NCI-H748 (cell line): ENCODE results near the gene P2RX6.
"Not testable (repeated sequence)": the region's sequence is repeated elsewhere in the genome, so short reads cannot be mapped to it uniquely, and the experiment has no call there.

ENCODE experiments used
- DNase-seq: peaks from one replicate; lab custom pipeline; 2025; ENCODE audit not compliant: unreplicated experiment; lab: John Stamatoyannopoulos, UW

The P2RX6 gene

DNA sequence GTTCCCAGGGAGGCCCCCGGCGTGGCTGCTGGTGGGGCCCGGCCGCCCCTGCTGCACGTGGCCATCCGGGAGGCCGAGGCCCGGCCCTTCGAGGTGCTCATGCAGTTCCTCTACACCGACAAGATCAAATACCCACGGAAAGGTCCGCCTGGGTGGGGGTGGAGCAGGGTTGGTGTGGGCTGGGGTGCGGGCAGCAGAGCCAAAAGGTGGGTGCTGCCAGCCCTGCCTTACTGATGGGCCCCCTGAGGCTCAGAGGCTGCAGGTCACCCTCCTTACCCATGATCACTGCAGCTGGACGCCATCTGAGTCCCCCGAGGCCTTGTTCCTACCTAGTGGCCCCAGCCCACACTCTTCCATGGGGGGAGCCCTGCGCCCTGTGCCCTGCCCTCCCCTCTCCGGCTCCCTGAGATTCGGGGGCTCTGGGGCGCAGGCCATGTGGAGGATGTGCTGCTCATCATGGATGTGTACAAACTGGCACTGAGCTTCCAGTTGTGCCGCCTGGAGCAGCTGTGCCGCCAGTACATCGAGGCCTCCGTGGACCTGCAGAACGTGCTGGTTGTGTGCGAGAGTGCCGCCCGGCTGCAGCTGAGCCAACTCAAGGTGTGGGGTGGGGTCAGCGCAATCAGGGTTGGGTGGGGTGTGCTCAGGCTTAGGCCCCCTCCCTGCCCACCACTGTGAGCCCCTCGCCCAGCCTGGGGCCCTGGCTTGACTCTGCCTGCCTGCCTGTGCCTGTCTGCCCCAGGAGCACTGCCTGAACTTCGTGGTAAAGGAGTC, 20.6 kb upstream of the P2RX6 start:
- DNase-seq: no peak

DNA sequence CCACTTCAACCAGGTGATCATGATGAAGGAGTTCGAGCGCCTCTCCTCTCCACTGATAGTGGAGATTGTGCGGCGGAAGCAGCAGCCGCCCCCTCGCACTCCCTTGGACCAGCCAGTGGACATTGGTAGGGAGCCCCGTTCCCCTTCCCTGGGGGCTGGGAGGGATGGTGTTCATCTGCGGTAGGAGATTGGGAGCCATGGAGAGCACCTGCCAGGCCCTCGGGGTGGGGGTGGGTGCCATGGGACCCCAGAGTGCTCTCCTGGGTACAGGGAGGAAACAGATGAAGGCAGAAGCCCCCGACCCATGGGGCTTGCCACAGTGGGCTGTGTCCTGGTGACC, 20.1 kb upstream of the P2RX6 start:
- DNase-seq: no peak

DNA sequence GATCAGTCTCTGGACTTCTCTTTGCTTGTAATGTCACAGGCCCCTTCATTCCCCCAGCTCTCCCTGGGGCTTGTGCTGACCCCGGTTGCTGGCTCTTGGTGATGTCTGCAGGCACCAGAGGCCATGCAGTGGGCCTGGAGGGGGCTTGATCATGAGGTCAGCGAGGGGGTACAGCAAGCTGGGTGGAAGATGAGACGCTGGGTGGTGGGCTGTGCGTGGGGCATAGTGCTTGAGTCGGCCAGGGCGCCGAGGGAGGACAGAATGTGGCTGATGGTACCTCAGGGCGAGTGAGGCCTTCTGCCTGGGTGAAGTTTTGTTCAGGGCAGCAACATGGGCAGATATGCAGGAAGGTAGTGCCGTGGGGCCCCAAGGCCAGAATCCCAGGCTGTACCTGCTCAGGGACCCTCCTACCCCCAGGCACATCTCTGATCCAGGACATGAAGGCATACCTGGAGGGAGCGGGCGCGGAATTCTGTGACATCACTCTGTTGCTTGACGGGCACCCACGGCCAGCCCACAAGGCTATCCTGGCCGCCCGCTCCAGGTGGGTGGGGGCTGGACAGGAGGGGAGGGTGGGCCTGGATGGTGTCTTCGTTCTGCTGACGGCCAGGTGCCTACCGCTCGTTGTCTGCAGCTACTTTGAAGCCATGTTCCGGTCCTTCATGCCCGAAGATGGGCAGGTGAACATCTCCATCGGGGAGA, 19.5 kb upstream of the P2RX6 start:
- DNase-seq: no peak

DNA sequence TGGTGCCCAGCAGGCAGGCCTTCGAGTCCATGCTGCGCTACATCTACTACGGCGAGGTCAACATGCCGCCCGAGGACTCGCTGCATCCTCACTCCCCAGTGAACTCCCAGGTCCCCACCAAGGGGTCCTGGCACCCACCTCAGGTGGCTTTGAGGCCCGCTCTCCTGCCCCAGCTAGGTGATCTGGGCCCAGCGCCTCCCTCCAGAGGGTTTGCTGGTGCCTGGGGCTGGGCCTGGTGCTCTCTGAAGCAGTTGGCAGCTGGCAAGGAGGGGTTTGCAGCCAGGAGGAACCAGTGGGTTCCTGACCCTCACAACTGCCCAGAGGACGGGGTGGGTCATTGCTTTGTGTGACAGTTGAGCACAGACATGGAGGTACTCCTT, 18.9 kb upstream of the P2RX6 start:
- no peak for DNase-seq

DNA sequence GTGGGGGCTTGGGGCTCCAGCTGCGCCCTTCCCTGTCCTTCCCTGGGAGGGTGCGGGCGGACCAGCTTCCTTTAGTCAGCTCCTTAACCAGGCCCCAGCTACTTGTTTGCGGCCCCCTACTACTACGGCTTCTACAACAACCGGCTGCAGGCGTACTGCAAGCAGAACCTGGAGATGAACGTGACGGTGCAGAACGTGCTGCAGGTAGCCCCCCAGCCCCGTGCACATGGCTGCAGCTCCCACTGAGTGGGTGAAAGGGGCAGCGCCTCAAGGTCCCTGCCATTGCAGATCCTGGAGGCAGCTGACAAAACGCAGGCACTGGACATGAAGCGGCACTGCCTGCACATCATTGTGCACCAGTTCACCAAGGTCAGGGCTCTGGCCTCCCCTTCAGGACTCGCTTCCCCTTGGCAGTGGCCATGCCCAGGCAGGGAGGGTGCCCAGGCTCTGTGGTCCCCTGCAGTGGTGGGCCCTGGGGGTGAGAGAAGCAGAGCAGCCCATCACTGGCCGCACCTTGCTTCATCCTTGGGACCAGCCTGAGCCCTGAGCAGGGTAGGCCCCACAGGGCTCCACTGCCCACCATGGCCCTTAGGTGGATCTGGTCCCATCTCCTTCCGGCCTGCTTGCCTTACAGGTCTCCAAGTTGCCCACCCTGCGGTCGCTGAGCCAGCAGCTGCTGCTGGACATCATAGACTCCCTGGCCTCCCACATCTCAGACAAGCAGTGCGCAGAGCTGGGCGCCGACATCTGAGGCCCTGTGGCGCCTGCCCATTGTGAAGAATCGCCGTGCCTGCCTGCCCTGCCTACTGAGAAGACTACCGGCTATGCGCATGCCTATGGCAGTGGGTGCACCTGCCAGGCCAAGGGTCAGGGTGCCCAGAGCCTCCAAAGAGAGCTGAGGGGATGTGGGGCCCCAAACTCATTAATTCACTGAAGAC, 18.1 kb upstream of the P2RX6 start:
- DNase-seq: no peak

DNA sequence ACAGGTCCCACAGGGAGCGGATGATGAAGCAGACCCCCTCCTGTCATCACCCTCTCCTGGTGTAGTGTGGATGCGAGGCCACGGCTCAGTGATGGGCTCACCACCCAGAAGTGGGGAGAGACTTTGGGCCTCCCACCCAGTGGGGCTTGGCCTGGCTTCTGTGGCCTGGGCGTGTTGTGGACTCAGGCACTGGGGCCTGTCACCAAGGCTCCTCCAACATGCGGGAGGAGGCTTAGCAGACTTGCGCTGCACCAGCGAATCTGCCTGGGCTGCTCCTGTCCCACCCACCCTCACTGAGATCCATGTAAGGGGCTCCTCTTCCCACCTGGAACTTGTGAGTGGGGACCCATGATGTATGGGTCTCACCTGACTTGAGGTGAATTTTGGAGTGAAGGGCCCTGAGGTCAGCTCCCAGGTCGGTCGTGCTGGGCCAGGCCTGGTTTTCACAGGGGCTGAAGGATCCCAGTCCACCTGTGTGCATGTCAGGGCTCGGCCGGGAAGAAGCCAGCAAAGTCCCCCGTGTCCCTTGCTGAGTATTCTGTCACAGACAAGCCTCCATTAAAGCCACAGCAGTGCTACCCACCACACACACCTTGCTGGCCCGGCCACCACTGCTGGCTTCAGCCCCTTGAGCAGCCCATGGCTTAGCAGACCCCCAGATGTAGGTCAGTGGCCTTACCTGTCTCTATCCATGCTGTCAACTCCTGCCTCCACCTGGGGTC, 17.3 kb upstream of the P2RX6 start:
- DNase-seq: no peak

DNA sequence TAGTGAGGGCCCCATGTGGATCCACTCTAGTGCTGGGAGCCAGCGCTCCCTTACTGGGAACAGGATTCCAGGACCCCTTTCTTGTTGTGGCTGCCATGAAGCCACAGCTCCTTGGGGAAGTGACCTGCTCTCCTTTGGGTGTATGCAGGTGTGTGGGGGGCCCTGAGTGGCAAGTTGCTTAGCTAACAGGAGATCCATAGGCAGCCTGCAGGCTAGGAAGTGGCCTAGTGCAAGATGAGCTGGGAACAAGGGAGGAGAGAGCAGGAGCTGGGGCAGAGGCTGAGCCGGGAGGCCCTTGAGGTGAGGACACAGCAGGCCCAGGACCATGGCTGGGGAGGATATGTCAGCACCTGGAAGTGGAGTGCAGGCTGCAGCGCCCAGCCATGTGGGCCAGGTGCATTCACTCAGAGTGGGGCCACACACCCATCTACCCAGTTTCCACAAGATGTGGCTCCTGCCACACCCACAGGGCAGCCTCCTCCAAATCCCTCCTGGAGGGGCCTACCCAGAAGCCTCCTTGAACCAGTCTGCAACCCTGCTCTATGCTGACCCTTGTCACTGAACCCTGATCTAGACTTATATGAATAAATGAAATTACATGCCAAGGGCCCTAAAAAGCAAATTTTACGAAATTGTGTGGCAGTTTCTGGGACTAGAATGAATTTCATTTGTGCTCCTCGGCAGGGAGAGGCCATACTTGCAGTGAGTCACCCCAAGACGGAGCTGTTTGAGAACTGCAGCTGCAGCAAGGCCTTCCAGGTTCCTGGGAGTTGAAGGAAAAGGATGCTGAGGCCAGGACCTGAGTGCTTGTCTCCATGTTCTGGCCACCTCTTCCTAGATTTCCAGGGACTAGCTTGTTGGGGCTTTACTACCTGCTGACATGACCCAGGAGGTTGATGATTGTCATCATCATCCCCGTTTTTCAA, 16.3 kb upstream of the P2RX6 start:
- no peak for DNase-seq

DNA sequence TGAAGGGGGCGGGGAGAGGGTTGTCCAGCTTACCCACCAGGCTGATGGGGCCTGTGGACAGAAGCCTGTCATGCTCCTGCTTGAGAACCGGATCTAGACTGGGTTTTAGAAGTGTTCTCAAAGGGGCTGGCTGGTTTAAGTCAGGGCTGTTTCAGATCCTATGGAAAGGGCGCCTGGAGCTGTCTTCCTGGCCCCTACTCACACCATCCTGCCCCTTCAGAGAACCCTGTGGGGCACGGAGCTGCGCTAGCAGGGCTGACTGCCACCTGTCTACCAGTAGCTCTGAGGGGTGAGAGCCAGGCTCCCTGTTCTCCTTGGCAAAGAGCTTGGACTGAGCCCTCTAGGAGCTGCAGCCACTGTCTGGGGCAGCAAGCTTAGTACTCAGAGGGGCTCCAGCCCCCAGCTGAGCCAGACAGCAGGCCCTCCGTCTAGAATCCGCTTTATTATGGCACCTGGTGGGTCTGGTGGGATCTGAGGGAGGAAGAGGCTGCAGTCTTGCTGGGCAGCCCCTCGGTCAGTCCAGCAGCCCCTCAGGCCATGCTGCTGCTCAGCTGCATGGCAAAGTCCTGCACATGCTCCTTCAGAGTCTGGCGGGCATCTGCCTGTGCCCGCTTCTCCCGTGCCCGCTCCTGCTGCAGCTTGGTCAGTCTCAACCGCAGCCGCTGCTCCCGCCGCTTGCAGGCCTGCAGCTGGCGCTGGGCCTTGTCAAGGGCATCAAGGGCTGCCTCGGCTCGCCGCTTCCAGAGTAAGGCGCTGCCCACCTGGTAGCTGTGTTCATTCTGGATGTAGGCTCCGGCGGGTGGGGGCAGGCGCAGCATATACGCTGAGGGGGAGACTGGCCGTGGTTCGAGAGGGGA, 15.4 kb upstream of the P2RX6 start:
- no peak for DNase-seq

DNA sequence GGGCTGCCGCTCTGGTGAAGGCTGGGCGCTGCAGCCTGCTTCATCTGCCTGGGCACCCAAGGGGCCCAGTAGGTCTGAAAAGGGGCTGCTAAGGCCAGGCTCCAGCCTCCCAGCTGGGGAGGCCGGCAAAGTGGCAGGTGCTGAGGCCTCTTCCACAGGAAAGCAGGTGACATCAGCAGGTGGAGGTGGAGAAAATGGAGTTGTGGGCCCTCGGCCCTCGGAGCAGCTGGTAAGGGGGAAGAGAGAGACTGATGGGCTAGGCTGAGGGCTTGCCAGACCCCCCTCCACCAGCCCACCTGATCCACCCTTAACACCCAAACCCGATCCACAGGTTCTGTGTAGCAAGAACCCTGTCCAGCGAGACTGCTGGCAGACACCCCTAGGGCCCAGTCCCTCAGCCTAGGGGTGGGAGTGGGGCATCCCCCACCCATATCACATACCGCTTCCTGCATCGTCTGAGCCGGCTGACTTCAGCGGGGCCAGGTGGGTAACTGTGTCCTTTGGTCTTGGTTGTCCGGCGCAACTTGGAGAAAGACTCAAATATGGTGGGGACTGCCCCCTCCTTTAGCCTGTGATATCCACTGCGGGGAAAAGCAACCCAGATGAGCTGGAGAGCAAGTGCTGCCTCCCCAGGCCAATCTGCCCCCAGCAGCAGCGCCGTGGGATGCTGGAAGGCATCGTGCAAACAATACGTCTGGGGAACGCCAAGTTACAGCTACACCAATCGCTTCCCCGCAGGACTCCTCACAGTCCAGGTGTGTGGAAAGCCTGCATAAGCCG, 14.6 kb upstream of the P2RX6 start:
- peak; percentile 30 for DNase-seq

DNA sequence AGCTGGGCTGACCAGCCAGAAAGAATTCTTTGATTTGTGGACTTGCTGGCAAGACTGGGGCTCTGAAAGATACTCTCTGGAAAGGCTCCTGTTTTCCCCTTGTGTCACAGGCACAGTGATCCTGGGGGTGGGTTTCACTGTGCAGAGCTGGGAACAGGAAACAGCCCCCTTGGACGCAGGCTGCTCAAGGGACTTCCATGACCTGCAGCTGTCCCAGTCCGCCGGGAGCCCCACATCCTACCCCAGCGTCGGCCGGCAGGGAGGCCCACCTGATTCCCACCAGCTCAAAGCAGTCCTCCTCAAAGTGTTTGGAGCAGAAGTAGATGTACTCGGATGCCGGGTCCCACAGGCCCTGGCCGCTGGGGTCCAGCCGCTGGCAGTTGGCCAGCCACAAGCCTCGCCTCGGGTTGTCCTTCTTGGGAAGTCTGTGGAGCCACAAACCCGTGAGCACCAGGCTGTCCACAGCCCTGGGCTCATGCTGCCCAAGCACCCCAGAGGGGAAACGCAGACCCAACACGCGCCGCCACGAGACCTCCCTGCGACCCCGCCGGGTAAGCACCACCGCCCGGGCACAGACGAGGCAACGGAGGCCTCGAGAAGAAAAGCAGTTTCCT, 13.9 kb upstream of the P2RX6 start:
- DNase-seq: no peak

DNA sequence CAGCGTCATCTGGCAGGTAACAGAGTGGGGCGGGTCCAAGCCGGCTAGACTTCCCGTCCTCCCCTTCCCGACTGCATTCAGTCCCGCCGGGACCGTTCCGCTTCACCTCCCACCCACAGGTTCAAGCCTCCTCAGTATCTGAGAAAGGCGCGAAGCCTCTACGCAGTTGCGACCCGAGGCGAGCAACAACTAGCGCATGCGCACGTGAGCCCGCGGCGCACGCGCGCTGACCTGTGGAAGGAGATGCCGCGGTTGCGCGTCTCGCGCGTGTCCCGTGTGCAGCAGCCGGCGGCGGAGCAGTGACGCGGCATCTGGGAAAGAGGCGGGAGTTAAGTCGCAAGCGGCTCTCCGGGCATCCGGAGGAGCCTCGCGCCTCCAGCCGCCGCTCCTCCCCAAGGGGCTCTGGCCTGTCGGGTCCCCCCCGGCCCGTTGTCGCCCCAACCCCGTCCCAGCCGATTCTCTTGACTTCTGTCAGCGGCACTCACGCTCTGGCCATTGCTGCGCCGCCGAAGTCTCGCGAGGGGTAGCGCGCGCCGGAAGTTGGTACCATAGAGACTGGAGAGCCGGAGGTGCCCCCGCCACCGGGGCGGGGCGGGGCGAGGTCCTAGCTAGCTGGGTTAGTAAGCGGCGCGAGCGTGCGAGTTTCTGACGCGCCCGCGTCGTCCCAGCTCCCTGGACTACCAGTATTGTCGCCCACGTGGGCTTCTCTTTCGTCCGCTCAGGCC, 13.2 kb upstream of the P2RX6 start, which contains the start of gene THAP7:
THAP7 (minus strand) TSS at position 518 of the 725 bp plus-strand sequence; CDS start at position 311, 207 bp downstream.
- DNase-seq: peak; percentile 94

DNA sequence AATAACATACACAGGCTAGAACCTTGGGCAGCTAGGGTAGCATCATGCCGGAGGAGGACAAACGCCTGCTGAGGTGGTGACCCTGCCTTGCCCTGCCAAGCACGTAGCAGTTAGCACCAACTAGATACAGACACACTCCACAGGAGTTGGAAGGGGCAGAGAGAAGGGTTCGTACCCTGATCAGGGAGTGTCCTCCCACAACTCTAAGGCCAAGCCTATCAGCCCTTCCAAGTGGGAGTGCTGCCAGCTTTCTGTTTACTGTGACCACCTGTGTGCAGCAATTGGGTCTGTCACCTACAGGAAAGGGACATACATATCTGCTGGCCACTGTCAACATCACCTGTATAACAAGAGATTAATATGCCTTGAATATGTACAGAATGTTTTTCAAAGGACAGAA, 11.2 kb upstream of the P2RX6 start:
- peak; percentile 61 for DNase-seq

DNA sequence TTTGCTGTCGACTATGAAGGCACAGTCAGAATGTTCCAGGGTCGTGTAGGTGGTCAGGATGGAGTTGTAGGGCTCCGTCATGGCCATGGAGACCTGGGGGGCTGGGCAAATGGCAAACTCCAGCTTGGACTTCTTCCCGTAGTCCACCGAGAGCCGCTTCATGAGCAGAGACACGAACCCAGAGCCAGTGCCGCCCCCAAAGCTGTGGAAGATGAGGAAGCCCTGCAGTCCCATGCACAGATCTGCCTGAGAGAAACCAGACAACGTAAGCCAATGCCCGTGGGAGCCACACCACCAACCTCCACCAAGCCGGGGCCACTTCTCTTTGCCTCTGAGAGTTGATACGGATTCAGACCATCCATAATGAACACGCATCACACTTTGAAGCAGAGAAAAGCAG, 5.8 kb upstream of the P2RX6 start:
- DNase-seq: not testable (repeated sequence)

DNA sequence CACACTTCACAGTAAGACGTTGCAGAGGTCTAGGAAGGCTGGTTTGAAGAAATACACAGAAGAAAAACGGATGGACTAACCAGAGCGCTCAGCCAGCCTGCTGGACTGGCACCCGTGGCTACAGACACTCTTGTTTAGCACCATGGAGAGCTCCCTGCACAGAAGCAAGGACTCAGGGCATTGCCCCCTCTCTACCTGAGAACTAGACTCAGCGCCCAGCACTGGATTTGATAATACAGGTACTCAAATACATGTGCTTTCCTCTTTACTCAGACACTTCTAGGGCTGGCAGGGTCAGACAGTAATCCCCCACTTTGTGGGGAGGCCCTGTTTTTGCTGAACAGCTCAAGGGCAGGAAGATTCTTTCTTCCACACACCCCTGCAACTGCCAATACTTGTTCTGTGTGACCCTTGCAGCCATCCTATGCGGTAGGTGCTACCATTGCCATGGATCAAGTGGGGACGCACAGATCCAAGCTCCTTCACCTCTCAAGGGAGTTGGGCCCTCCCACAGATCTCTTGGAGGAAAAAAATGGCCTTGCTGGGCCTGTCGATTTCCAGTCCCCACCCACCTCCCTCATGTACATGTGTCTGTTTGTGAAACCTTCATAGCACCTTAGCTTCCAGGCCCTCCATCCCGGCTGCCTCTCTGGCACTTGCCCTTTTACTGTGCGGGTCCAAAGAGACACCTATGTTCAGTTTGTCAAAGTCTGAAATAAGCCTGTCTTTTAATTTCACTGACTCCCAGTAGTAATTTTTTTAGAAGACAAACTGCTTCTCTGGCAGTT, 5.1 kb upstream of the P2RX6 start:
- no peak for DNase-seq

DNA sequence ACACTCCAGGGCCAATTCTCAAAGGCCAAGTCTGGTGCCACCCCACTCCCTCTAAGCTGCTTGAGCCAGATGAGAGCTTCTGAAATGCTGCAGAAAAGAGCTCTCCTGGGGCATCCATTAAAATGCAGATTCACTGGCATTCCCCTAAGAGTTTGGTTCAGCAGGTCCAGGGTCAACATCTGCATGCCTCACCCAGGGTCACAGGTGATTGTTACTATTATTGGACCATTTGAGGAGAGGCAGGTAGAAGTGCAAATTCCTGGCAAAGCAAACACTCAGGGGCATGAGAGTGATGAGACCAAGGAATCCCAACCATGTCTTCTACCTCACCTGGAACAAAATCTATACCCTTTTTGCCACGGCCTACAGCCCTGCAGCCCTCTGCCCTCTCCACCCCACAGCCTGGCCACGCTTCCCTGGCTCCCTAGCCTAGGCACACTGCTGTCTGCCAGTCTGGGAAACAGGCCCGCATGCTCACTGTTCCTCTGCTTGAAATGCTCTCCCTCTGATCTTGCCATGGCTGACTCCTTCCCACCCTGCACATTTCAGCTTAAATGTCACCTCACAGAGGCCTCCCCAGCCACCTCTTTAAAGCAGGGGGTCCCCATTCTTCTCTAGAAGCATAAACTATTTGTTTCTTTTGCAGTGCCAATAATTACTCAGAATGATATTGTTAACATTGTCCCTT, 4.4 kb upstream of the P2RX6 start:
- DNase-seq: no peak
